H1 (cell line): ENCODE data around the gene TPSB2. TPM values are rescaled to one million over a fixed set of nuclear protein-coding genes. Genes with fewer than 3 reads are reported as not detected.

Experiments used
- CTCF ChIA-PET: fragments of 300-600 bp; sonication (Branson Sonifier 250); formaldehyde crosslinking; loops from one replicate; lab custom pipeline; 2021; ENCODE audit not compliant: partially characterized antibody; lab: Charles Lee
- POLR2A ChIA-PET: fragments of 300-600 bp; sonication (Branson Sonifier 250); formaldehyde crosslinking; loops from one replicate; lab custom pipeline; 2021; ENCODE audit warnings: inconsistent platforms; ENCODE audit not compliant: partially characterized antibody; lab: Charles Lee
- DNase-seq, 2 experiments: peaks; one replicate each; pipeline versions ENCODE4 v3.0.0 to v3.0.0-alpha.2; 2010 to 2022; ENCODE audit warnings: low spot score in 2 of 2, low read depth in 1 of 2, mixed read lengths in 1 of 2
- FAIRE-seq: peaks from 2 replicates; lab custom pipeline; 2011; peaks lifted over from hg19 to GRCh38; lab: Jason Lieb, UNC
- H2AFZ ChIP-seq: 2 replicates; pipeline ENCODE4 v1.8.1; 2012; ENCODE audit warnings: low read length, inconsistent platforms
- H2AK5ac ChIP-seq: 2 replicates; pipeline ENCODE4 v1.6.1; 2013; ENCODE audit warnings: low read depth, low read length
- H2BK120ac ChIP-seq: replicated peaks from 2 replicates; pipeline ENCODE3; 2013; ENCODE audit warnings: low read depth, low read length, inconsistent platforms
- H2BK12ac ChIP-seq: 2 replicates; pipeline ENCODE4 v1.6.1; 2013; ENCODE audit warnings: low read depth, low read length
- H2BK15ac ChIP-seq: 2 replicates; pipeline ENCODE4 v1.6.1; 2013; ENCODE audit warnings: low read length
- H2BK20ac ChIP-seq: 2 replicates; pipeline ENCODE4 v1.6.1; 2013; ENCODE audit warnings: low read length
- H2BK5ac ChIP-seq: 2 replicates; pipeline ENCODE4 v1.6.1; 2013; ENCODE audit warnings: low read depth, low read length
- H3K14ac ChIP-seq: 2 replicates; pipeline ENCODE4 v1.6.1; 2013; ENCODE audit warnings: inconsistent platforms; ENCODE audit not compliant: insufficient read length
- H3K18ac ChIP-seq: 2 replicates; pipeline ENCODE4 v1.6.1; 2013; ENCODE audit warnings: low read length; ENCODE audit errors: extremely low read depth
- H3K23ac ChIP-seq: 2 replicates; pipeline ENCODE4 v1.6.1; 2013; ENCODE audit warnings: inconsistent platforms; ENCODE audit not compliant: insufficient read length
- H3K23me2 ChIP-seq: 2 replicates; pipeline ENCODE4 v1.6.1; 2013; ENCODE audit warnings: low read depth, low read length
- H3K27ac ChIP-seq: 2 replicates; pipeline ENCODE4 v1.6.1; 2011; ENCODE audit warnings: low read depth, low read length, inconsistent platforms
- H3K27me3 ChIP-seq, 4 experiments: replicated peaks in 1 of 4; 1 replicate in 1 of 4; 2 replicates in 3 of 4; pipeline versions ENCODE4 v1.6.1 to v1.8.1; 2011 to 2013; ENCODE audit warnings: low read length in 3 of 4, mild to moderate bottlenecking in 3 of 4, inconsistent platforms in 2 of 4, mixed read lengths in 2 of 4, moderate library complexity in 1 of 4; ENCODE audit not compliant: control insufficient read depth in 3 of 4, insufficient read depth in 3 of 4; ENCODE audit errors: extremely low read depth in 1 of 4
- H3K36me3 ChIP-seq, 4 experiments: 2 replicates each; pipeline versions ENCODE4 v1.6.1 to v1.8.1; 2011 to 2013; ENCODE audit warnings: mild to moderate bottlenecking in 4 of 4, low read length in 3 of 4, moderate library complexity in 2 of 4, control low read depth in 1 of 4, inconsistent platforms in 1 of 4; ENCODE audit not compliant: insufficient read depth in 4 of 4, control insufficient read depth in 2 of 4
- H3K4ac ChIP-seq: replicated peaks from 2 replicates; pipeline ENCODE3; 2013; ENCODE audit warnings: low read length, low read depth, mixed read lengths, inconsistent platforms; ENCODE audit not compliant: insufficient read length
- H3K4me1 ChIP-seq, 4 experiments: replicated peaks in 1 of 4; 1 replicate in 1 of 4; 2 replicates in 3 of 4; pipeline versions ENCODE4 v1.6.1 to v1.8.1; 2011 to 2013; ENCODE audit warnings: low read length in 3 of 4, inconsistent platforms in 2 of 4, mixed read lengths in 1 of 4; ENCODE audit not compliant: insufficient read depth in 4 of 4, control insufficient read depth in 3 of 4
- H3K4me2 ChIP-seq, 2 experiments: 2 replicates each; pipeline versions ENCODE4 v1.6.1 to v1.8.1; 2011 to 2013; ENCODE audit warnings: low read depth in 2 of 2, low read length in 2 of 2, control low read depth in 1 of 2, inconsistent platforms in 1 of 2, mild to moderate bottlenecking in 1 of 2; ENCODE audit not compliant: insufficient read depth in 1 of 2
- H3K4me3 ChIP-seq, 4 experiments: fragments of 200-600, 300-600 bp in 1 of 4; sonication (generic), shearing (Covaris generic), sonication (Bioruptor Twin) in 1 of 4; 2 replicates each; pipeline versions ENCODE4 v1.5.1 to v1.8.1; 2011 to 2016; ENCODE audit warnings: low read length in 4 of 4, low read depth in 3 of 4, control low read depth in 2 of 4, inconsistent platforms in 2 of 4, mild to moderate bottlenecking in 2 of 4, mixed read lengths in 1 of 4, moderate library complexity in 1 of 4; ENCODE audit not compliant: insufficient read depth in 2 of 4; ENCODE audit errors: extremely low read depth in 1 of 4
- H3K56ac ChIP-seq: replicated peaks from 2 replicates; pipeline ENCODE3; 2013; ENCODE audit warnings: low read depth, mild to moderate bottlenecking, mixed read lengths, low read length, inconsistent platforms; ENCODE audit not compliant: insufficient read length
- H3K79me1 ChIP-seq: 2 replicates; pipeline ENCODE4 v1.6.1; 2013; ENCODE audit warnings: low read depth, low read length, control low read depth
- H3K79me2 ChIP-seq, 2 experiments: 2 replicates each; pipeline versions ENCODE4 v1.6.1 to v1.8.1; 2012 to 2013; ENCODE audit warnings: low read length in 2 of 2, mild to moderate bottlenecking in 2 of 2, inconsistent platforms in 1 of 2; ENCODE audit not compliant: insufficient read depth in 2 of 2, control insufficient read depth in 1 of 2
- H3K9ac ChIP-seq, 4 experiments: replicated peaks in 1 of 4; 1 replicate in 1 of 4; 2 replicates in 3 of 4; pipeline versions ENCODE4 v1.6.1 to v1.8.1; 2011 to 2013; ENCODE audit warnings: low read depth in 3 of 4, low read length in 3 of 4, control low read depth in 2 of 4, mild to moderate bottlenecking in 2 of 4, moderate library complexity in 2 of 4, inconsistent platforms in 1 of 4; ENCODE audit errors: extremely low read depth in 1 of 4
- H3K9me3 ChIP-seq, 2 experiments: 2 replicates each; pipeline versions ENCODE4 v1.6.1 to v1.8.1; 2012 to 2013; ENCODE audit warnings: mild to moderate bottlenecking in 2 of 2, moderate library complexity in 2 of 2, control low read depth in 1 of 2, inconsistent platforms in 1 of 2, low read depth in 1 of 2, low read length in 1 of 2, mixed read lengths in 1 of 2; ENCODE audit not compliant: insufficient read depth in 2 of 2
- H4K20me1 ChIP-seq, 2 experiments: replicated peaks in 1 of 2; 2 replicates each; pipeline versions ENCODE3 to v1.8.1; 2011 to 2013; ENCODE audit warnings: inconsistent platforms in 2 of 2, low read length in 2 of 2, mild to moderate bottlenecking in 1 of 2; ENCODE audit not compliant: insufficient read depth in 2 of 2, control insufficient read depth in 1 of 2
- H4K5ac ChIP-seq: 2 replicates; pipeline ENCODE4 v1.6.1; 2013; ENCODE audit warnings: low read length, low read depth, mixed read lengths, inconsistent platforms; ENCODE audit not compliant: insufficient read length
- H4K8ac ChIP-seq: 2 replicates; pipeline ENCODE4 v1.8.0; 2013; ENCODE audit warnings: mild to moderate bottlenecking, moderate library complexity, low read length, inconsistent platforms; ENCODE audit not compliant: insufficient read depth; ENCODE audit errors: extremely low read depth
- H4K91ac ChIP-seq: replicated peaks from 2 replicates; pipeline ENCODE3; 2013; ENCODE audit warnings: low read length, mixed read lengths, inconsistent platforms; ENCODE audit not compliant: insufficient read length
- BRCA1 ChIP-seq: IDR thresholded peaks from 2 replicates; pipeline ENCODE4 v1.6.1; 2012; ENCODE audit warnings: low read depth, low read length, improper control_type of control experiment
- CHD2 ChIP-seq: IDR thresholded peaks from 2 replicates; pipeline ENCODE4 v1.6.1; 2012; ENCODE audit warnings: low read length, improper control_type of control experiment
- E2F6 ChIP-seq: IDR thresholded peaks from 2 replicates; pipeline ENCODE4 v1.6.1; 2012; ENCODE audit warnings: inconsistent platforms
- EGR1 ChIP-seq: IDR thresholded peaks from 2 replicates; pipeline ENCODE4 v1.6.1; 2011; ENCODE audit warnings: low read depth, low read length, borderline replicate concordance
- EZH2 ChIP-seq: fragments of 200-600 bp; sonication (generic); IDR thresholded peaks from 2 replicates; pipeline ENCODE4 v1.7.1; 2012; ENCODE audit warnings: low read depth, mild to moderate bottlenecking, moderate library complexity, low read length, inconsistent platforms; ENCODE audit not compliant: severe bottlenecking
- HDAC2 ChIP-seq, 2 experiments: fragments of 300-600 bp in 1 of 2; sonication (generic) in 1 of 2; IDR thresholded peaks; 2 replicates each; pipeline ENCODE4 v1.6.1; 2011 to 2012; ENCODE audit warnings: low read depth in 2 of 2, low read length in 2 of 2, mild to moderate bottlenecking in 2 of 2, moderate library complexity in 2 of 2, borderline replicate concordance in 1 of 2, inconsistent platforms in 1 of 2
- NANOG ChIP-seq: IDR thresholded peaks from 2 replicates; pipeline ENCODE4 v1.6.1; 2011; ENCODE audit warnings: low read length, low read depth, mild to moderate bottlenecking, inconsistent platforms; ENCODE audit not compliant: insufficient read depth, poor library complexity, severe bottlenecking
- POLR2A ChIP-seq, 2 experiments: IDR thresholded peaks; 1 replicate in 1 of 2; 2 replicates in 1 of 2; pipeline ENCODE4 v1.6.1; 2011; ENCODE audit warnings: low read depth in 2 of 2, low read length in 2 of 2, mild to moderate bottlenecking in 2 of 2; ENCODE audit errors: control extremely low read depth in 1 of 2
- POU5F1 ChIP-seq: IDR thresholded peaks from 2 replicates; pipeline ENCODE4 v1.6.1; 2011; ENCODE audit warnings: low read depth, mild to moderate bottlenecking, low read length, moderate library complexity
- RAD21 ChIP-seq, 2 experiments: IDR thresholded peaks in 1 of 2; conservative IDR thresholded peaks in 1 of 2; 2 replicates each; pipeline ENCODE4 v1.6.1; 2011; ENCODE audit warnings: low read depth in 2 of 2, low read length in 2 of 2, improper control_type of control experiment in 1 of 2, inconsistent platforms in 1 of 2, mild to moderate bottlenecking in 1 of 2, moderate library complexity in 1 of 2
- SIRT6 ChIP-seq: IDR thresholded peaks from one replicate; pipeline ENCODE4 v1.7.1; 2012; ENCODE audit warnings: low read length, inconsistent platforms
- SIX5 ChIP-seq: IDR thresholded peaks from 2 replicates; pipeline ENCODE4 v1.6.1; 2011; ENCODE audit warnings: mild to moderate bottlenecking, low read depth, low read length
- SUZ12 ChIP-seq: fragments of 200-600 bp; sonication (generic); IDR thresholded peaks from 2 replicates; pipeline ENCODE4 v1.6.1; 2012; ENCODE audit warnings: mild to moderate bottlenecking, inconsistent platforms, low read length, moderate library complexity, mixed read lengths
- TAF1 ChIP-seq: IDR thresholded peaks from 2 replicates; pipeline ENCODE4 v1.6.1; 2011; ENCODE audit warnings: mild to moderate bottlenecking, low read depth, low read length
- WGBS, 2 experiments: shearing (Covaris generic) in 1 of 2; methylation state at CpG; one replicate each; pipeline versions ENCODE4 v1.1.6 to v1.1.7; 2013 to 2015; ENCODE audit warnings: low lambda C conversion rate in 2 of 2, mixed read lengths in 2 of 2, inconsistent platforms in 1 of 2, low coverage in 1 of 2, missing lambda C conversion rate in 1 of 2; ENCODE audit not compliant: insufficient replicate concordance in 2 of 2, insufficient coverage in 1 of 2, insufficient read length in 1 of 2; ENCODE audit errors: extremely low coverage in 1 of 2, missing lambda C conversion rate in 1 of 2; 5-methylcytosine and 5-hydroxymethylcytosine counted together
- polyA plus RNA-seq, 7 experiments: library from polyadenylated mRNA; depleted of rRNA in 3 of 7; stranded (reverse) in 5 of 7; unstranded in 2 of 7; fragments of >200 nt in 5 of 7; fragments of 200-250 nt in 2 of 7; gene quantifications; 1 replicate in 5 of 7; 2 replicates in 1 of 7; 4 replicates in 1 of 7; pipeline versions ENCODE4 v1.2.1 to v1.2.3, GENCODE V29; 2011 to 2013; ENCODE audit warnings: missing spikeins in 2 of 7, mixed read lengths in 2 of 7
- total RNA-seq: library from RNA; stranded (reverse); fragmentation: NEBNext Ultra II Directional; extraction: Animal tissue kit (Norgen Biotek cat#: 25700); gene quantifications from 2 replicates; pipeline ENCODE4 v1.2.1, GENCODE V29; 2021

Gene TPSB2
- total and polyA plus RNA-seq, 2 of the 8 experiments (the other 6 are each of a cell fraction or from before 2014, with no cell fraction given) = 0.08 TPM; not detected in 1

DNA sequence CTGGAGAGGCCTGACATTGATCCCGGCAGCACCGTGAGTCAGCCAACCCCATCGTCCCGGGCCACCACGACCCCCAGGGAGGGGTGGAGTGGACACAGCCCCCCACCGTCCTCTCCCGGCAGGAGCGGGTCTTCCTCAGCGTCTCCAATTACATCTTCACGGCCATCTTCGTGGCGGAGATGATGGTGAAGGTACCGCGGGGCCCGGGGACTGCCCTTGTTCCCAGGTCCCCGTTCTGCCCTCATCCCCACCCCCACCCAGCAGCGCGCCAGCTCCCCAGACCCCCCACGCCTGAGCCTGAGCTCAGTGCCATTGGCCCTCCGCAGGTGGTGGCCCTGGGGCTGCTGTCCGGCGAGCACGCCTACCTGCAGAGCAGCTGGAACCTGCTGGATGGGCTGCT is 19.5 kb downstream of the TPSB2 start:
- Histone ChIP-seq H4K8ac (no peak overlapping the region), H2BK5ac (no peak overlapping the region), H3K27ac (no peak overlapping the region), H3K4me2 (no peak overlapping the region), H3K14ac (no peak overlapping the region), H3K18ac (no peak overlapping the region), H2AFZ (no peak overlapping the region), H3K56ac (no peak overlapping the region), H3K4me1 (no peaks in the 10 kb centered on the region), H3K23ac (no peak overlapping the region), H3K79me2 (no peaks in the 10 kb centered on the region), H3K79me1 (no peaks in the 10 kb centered on the region), H3K27me3 (no peaks in the 10 kb centered on the region), H2BK120ac (no peak overlapping the region), H4K5ac (no peak overlapping the region), H4K91ac (no peak overlapping the region), H3K4ac (no peak overlapping the region), H3K36me3 (peaks cover 2 to 55% (median 4%) of the 10 kb centered on the region in 4 experiments; a peak in 4 of 8 replicates), H2AK5ac (no peak overlapping the region), H3K9ac (no peak overlapping the region), H2BK12ac (no peak overlapping the region), H3K9me3 (no peaks in the 10 kb centered on the region), H4K20me1 (peaks cover 2 to 8% of the 10 kb centered on the region in 2 experiments), H2BK15ac (no peak overlapping the region), H3K4me3 (no peak overlapping the region), H3K23me2 (no peaks in the 10 kb centered on the region), H2BK20ac (no peak overlapping the region)
- FAIRE-seq (no peak), DNase-seq (no peak)
- ChIA-PET CTCF (no interaction called here), POLR2A (no interaction called here)
- WGBS, 2 experiments = 85% methylated on average over 13 of the region's 23 CpGs; no CpG with 5 or more reads in 1 of the 2 experiments
- TF ChIP-seq SIX5 (no peak), POU5F1 (no peak), CHD2 (no peak), HDAC2 (IDR thresholded peaks at IDR 0.05; ENCODE audit: borderline replicate concordance in 1 of 2, low read depth in 2 of 2, low read length in 2 of 2) (no peak), EZH2 (no peak), TAF1 (no peak), NANOG (no peak), SUZ12 (no peak), E2F6 (no peak), RAD21 (IDR thresholded peaks at IDR 0.05 in 1 of 2, conservative IDR thresholded peaks at IDR 0.05 in 1 of 2; ENCODE audit: low read depth in 2 of 2, low read length in 2 of 2) (no peak), EGR1 (no peak), BRCA1 (no peak), SIRT6 (no peak), POLR2A (IDR thresholded peaks at IDR 0.05; ENCODE audit: control extremely low read depth in 1 of 2, low read depth in 2 of 2, low read length in 2 of 2) (no peak)
